ENCODE data around the gene CDK17.

DNA sequence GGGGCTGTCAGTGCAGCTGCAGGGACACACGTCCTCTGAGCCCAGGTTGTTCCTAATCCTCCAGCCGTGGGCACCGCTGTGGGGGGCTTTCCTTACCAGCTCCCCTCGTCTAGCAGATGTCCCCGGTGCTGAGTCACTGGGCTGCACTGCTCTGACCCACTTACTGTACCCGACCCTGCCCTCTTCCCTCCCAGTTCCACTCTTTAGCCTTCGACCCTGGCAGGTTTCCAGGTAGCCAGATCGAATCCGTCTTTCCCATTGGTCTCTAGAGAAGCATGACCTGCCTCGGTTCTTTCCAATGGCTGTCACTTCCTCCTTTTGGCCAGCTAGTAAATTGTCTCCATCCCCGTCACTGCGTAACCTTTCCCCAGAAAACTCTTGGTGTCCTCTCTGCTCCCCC is 157.6 kb downstream of the CDK17 start:
- TF ChIP-seq, protein P1, sequence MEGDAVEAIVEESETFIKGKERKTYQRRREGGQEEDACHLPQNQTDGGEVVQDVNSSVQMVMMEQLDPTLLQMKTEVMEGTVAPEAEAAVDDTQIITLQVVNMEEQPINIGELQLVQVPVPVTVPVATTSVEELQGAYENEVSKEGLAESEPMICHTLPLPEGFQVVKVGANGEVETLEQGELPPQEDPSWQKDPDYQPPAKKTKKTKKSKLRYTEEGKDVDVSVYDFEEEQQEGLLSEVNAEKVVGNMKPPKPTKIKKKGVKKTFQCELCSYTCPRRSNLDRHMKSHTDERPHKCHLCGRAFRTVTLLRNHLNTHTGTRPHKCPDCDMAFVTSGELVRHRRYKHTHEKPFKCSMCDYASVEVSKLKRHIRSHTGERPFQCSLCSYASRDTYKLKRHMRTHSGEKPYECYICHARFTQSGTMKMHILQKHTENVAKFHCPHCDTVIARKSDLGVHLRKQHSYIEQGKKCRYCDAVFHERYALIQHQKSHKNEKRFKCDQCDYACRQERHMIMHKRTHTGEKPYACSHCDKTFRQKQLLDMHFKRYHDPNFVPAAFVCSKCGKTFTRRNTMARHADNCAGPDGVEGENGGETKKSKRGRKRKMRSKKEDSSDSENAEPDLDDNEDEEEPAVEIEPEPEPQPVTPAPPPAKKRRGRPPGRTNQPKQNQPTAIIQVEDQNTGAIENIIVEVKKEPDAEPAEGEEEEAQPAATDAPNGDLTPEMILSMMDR (IDR thresholded peaks at IDR 0.05 in 8 of 11, conservative IDR thresholded peaks at IDR 0.05 in 3 of 11): no peak
- TF ChIP-seq POLR2AphosphoS5 (IDR thresholded peaks at IDR 0.05): peak; percentile 24 to 52 (median 38)
